ENCODE measurements around the gene RNF207.
A peak's percentile ranks its signal among the peaks of the same experiment; 100 is the strongest.

The RNF207 gene

GRCh38 chr1:6205849-6206519 lies at the start of gene RNF207:
Gene RNF207 (plus strand): TSS chr1:6206119. CDS start chr1:6206536, 417 bp downstream.
- peak; percentile 86 for DNase-seq

DNA sequence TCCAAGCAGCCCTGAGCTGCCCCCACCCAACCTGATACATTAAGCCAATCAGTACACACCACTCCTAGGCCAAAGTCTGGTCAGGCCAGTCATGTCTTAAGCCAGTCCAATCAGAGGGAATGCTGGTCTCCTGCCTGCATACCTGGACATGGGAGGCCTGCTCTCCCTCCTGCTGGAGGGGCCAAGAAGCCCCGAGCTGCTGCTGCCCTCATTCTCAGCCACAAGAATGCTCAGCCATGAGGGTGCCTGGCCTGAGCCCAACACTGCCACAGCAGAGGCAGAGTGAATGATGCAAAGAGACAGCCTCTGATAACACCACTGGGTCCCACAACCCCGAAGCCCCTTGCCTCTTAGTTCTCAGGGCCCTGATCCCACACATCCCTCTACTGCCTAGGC lies 48.8 kb upstream of the RNF207 start:
- DNase-seq: peak; percentile 76

GRCh38 chr1:6157528-6158174 lies 48.3 kb upstream of the RNF207 start:
- DNase-seq: peak; percentile 90

DNA sequence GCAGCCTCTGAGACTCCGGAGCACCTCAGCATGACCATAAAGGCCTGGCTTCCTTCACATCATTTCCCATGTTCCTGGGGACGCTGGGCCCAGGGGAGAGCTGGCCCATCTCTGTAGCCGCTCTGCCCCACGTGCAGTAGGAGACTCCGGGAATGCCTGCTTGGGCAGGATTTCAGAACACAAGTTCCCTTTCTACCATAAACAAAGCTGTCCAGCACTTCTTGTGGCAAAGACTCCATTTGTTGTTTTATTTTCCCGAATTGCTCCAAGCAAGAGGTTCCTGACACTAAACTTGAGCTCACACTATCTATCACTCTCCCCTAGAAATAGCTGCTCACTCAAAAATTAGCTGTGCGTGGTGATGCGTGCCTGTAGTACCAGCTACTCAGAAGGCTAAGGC lies 47.7 kb upstream of the RNF207 start:
- no peak for DNase-seq

- no peak for DNase-seq
Observed at GRCh38 chr1:6162341-6162740, 43.6 kb upstream of the RNF207 start.

DNA sequence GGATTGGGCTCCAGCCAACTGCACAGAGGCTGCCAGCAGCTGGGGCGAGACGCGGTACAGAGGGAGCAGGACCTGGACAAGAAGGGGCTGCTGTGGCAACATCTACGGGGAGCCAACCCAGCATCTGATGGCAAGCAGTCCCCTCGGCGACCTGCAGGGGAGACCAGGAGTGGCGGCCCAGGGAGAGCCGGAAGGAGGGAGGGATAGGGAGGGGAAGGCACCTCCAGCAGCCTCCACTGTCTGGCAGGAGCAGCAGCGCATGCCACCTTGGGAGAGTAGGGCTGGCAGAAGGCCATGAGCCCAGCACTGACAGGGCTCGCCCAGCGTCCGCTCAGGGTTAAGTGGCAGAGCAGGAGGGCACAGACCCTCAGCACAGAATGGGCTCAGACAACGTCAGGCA lies 43.1 kb upstream of the RNF207 start:
- DNase-seq: no peak

DNA sequence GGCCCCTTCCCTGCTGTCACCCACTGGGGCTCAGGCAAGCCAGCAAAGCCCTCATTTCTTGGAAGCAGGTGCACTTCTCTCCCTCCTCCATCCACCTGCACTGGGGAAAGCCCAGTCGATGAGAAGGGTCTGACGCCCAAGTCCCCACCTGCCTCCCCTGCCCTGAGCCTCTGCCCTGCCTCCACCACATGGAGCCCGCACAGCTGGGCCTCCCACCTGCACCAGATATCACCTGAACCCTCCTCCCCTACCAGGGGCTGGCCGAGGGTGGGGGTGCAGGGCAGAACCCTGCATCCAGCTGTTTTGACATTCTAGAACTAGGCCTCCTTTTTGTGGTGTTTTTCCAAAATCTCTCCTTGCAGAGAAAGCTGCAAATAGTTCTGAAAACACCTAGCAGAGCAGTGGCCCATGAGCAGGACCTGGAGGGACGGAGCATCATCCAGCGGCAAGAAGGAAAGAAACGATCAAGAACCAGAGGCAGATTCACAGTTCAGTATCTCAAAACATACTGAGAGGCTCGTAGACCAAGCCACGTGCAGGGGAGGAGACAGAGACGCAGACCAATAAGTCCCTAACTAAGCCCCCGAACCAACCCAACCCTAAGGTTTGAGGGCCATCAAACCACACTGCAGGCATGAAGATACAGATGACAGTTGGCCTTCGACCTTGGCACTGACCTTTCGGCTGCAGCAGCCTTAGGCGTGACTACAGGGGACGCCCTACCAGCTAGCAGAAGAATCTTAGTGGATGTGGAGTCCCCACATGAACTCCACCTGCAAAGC lies 42.5 kb upstream of the RNF207 start:
- DNase-seq: no peak

DNA sequence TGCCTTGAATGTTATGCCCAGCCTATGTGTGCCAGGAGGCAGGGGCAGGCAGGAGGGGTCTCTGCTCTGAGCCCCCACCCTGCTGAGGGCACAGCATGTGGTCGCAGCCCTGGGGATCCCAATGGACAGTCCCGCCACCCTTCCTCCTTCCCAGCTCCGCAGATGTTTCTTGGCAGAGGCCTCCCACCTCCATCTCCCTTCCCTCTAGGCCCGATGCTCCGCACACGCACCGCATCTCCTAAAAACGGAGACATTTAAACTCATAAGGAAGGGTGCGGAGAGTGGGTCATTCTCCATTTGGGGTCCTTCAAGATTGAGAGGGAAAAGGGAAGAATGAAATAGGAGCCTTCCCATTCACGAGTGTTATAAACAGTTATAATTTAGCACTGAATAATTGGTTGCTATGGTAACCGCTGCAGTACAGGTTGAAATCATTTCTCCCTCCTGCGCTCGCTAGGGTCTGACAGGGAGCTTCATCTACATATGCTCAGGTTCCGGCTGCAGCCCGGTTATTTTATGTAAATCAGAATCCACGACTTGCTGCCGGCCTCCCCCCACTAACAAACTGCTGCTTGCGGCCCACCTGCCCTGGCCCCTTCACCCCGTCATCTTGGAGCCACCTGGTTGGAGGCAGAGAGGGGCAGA lies 41.8 kb upstream of the RNF207 start:
- no peak for DNase-seq

DNA sequence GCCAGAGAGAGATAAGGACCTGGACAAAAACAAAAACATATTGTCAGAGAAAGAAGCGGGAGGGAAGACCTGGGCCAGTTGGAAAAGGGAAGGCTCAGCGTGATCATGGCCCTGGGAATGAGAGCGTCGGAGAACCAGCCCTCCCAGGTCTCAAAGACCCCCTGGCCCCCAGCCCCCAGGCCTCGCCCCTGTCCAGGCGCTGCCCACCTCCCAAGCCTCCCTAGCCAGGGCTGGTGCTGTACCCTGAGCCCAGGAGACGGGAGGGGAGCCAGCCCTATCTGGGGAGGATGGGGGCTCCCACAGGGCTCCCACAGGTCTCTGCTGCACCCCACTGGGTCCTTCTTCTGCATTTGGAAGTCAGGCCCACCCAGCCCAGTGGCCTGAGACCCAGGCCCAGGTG lies 40.9 kb upstream of the RNF207 start:
- DNase-seq: no peak

DNA sequence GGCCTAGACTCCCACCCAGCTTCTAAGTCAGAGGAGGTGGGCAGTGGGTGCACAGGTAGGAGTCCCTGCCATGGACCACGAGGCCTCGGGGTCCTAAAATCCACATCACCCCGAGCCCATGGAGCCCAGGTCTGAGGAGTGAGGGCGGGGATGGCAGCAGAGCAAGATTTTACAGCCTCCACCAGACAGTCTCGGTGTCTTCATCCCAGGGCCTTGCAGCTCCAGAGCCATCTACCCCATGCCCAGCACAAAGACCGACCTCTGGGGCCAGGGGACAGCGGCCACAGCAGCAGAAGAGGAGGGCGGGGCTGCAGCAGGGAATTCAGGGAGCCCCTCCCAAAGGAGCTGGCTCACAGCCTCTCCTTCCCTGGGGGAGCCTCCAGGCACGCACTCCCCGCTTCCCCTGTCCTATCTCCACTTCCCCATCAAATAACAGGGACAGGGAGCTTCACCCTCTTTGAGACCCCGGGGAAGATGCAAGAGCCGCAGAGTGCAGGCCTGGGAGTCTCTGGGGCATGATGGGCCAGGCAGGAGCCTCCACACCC lies 40.4 kb upstream of the RNF207 start:
- DNase-seq: no peak

DNA sequence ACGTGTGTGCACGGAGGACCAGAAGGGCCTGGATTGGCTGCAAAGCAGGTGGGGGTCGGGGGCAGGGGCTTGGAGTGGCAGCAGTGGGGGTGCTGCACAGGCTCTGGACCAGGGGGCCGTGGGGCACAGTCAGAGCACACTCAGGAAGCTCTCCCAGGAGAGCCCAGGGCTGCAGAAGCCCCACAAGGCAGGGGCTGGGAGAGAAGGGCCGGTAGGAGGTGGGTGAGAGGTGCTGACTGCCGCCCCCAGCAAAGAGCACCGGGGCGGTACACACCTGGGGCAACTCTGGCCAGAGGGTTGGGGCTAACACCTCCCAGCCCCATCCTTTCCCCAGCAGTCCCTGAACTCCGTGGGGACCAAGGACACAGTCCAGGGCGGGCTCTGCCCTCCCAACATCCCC lies 39.7 kb upstream of the RNF207 start:
- no peak for DNase-seq

DNA sequence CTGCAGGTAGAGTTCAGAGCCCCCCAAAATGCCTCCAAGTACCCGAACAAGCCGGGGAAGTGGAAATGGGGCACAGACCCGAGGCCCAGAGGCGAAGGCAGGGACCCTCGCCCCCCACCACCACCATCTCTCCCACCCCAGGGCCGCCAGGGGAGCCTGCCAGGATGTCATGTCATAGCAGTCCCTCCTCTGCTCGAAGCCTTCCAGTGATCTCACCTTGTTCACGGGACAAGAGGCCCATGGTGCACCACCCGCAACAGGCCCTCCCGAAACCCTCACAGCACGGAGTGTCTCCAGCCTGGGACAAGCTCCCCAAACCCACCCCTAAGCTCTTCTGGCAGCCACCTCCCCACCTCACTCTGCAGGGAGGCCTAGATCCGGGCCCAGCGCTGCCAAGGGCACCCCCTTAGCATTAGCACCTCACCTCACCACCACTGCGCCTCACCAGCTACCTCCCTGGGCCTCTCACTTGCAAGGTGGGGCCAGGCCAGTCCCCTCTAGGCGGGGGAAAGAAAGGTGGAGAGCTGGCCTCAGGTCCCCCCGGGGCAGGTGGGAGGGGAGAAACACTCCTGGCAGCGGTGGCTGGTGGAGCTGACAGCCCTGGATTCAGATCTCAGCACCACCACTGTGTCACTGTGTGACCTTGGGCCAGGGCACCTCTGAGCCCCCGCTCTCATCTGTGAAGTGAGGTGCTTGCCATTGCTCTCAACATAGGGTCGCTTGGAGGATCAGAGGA lies 39.1 kb upstream of the RNF207 start:
- DNase-seq: no peak

GRCh38 chr1:6167391-6168303 lies 38.3 kb upstream of the RNF207 start:
- no peak for DNase-seq

GRCh38 chr1:6168947-6169586 lies 36.9 kb upstream of the RNF207 start:
- peak; percentile 50 for DNase-seq

- DNase-seq: no peak
Observed at GRCh38 chr1:6170116-6170741, 35.7 kb upstream of the RNF207 start.

GRCh38 chr1:6170742-6171201 lies 35.1 kb upstream of the RNF207 start:
- peak; percentile 50 for DNase-seq

DNA sequence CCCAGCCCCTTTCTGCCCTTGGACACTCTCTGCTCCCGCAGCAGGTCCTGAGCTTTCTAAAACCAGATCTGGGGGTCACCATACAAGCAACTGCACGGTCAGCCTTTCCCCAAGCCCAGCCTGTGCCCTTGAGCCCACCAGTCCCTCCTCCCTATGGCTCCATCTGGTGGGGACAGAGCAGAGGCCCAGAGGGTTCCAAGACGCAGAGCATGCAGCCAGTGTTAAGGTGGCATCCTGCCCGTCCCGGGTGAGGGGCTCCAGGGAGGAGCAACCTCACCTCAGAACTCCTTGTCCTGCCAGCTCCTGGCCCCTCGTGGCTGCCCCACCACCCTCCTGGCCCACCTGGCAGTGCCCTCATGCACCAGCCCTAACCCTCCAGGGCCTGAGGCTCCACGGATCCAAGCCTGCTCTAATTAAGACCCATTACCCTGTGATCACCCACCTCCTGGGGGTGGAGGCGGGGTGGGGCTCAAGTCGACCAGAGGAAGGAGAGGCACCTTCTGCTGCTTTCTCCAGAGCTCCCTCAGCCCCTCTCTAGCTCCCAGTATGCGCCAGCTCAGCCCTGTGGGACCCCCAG lies 34.3 kb upstream of the RNF207 start:
- peak; percentile 73 for DNase-seq

GRCh38 chr1:6172549-6172948 lies 33.4 kb upstream of the RNF207 start:
- no peak for DNase-seq

DNA sequence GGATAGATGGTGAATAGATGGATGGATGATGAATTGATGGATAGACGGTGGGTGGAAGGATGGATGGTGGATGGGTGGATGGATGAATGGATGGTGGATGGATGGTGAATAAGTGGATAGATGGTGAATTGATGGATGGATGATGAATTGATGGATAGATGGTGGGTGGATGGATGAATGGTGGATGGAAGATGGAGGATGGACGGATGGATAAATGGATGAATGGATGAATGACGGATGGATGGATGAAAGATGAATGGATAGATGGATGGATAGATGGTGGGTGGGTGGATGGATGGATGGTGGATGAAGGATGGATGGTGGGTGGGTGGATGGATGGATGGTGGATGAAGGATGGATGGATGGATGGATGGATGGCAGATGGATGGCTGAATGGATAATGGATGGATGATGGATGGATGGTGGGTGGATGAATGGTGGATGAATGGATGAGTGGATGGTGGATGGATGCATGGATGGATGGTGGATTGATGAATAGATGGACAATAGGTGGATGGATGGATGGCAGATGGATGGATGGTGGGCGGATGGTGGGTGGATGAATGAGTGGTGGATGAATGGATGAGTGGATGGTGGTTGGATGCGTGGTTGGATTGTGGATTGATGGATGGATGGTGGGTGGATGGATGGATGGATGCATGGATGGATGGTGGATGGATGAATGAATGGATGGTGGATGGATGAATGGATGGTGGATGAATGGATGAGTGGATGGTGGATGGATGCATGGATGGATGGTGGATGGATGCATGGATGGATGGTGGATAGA lies 31.1 kb upstream of the RNF207 start:
- DNase-seq: no peak

Measured in islet precursor cell (in vitro differentiated cells).